Lower leg skin (tissue), 3 donors: ENCODE measurements around the gene MPHOSPH6.

Source experiments
- POLR2A ChIP-seq, 2 donors: fragments of 450-650 bp; IDR thresholded peaks; one replicate each; pipeline ENCODE4 v1.6.1; 2016 to 2017; ENCODE audit warnings: antibody characterized with exemption in 2 of 2, mild to moderate bottlenecking in 1 of 2, moderate library complexity in 1 of 2
- TF ChIP-seq, protein P1 (sequence below), 3 donors: fragments of 450-650 bp; IDR thresholded peaks; one replicate each; pipeline ENCODE4 v1.5.1; 2016; ENCODE audit warnings: antibody characterized with exemption in 3 of 3, mild to moderate bottlenecking in 3 of 3, moderate library complexity in 2 of 3

DNA sequence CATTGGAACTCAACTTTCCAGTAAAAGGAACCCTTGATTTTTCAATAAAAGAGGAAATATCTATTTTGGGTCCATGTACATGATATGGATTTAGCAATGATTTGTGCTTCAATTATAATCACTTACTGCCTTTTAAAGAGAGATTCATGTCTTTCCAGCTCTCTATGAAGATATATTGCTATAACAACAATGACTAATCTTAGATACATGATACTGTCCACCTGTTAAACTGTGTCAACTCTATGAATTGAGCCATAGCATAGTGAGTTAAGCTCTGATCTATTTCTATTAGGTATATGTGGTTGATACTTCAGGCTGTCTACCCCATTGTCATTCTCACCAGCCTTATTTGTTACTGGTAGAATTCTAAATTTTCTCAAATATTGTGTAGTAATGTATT is 15.0 kb upstream of the MPHOSPH6 start:
- TF ChIP-seq, protein P1, sequence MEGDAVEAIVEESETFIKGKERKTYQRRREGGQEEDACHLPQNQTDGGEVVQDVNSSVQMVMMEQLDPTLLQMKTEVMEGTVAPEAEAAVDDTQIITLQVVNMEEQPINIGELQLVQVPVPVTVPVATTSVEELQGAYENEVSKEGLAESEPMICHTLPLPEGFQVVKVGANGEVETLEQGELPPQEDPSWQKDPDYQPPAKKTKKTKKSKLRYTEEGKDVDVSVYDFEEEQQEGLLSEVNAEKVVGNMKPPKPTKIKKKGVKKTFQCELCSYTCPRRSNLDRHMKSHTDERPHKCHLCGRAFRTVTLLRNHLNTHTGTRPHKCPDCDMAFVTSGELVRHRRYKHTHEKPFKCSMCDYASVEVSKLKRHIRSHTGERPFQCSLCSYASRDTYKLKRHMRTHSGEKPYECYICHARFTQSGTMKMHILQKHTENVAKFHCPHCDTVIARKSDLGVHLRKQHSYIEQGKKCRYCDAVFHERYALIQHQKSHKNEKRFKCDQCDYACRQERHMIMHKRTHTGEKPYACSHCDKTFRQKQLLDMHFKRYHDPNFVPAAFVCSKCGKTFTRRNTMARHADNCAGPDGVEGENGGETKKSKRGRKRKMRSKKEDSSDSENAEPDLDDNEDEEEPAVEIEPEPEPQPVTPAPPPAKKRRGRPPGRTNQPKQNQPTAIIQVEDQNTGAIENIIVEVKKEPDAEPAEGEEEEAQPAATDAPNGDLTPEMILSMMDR (IDR thresholded peaks at IDR 0.05), result no peak
- TF ChIP-seq POLR2A (IDR thresholded peaks at IDR 0.05), result no peak
